ENCODE data around the gene RAPGEF4.

The RAPGEF4 gene

GRCh38 chr2:173087214-173087581 is 351.6 kb downstream of the RAPGEF4 start:
- H3K9me3 ChIP-seq, result no peaks in the 10 kb centered on the region
- no peaks in the 10 kb centered on the region for H3K4me1 ChIP-seq (ENCODE audit: control insufficient read depth in 1 of 2, insufficient read depth in 1 of 2, low read depth in 1 of 2, low read length in 1 of 2)
- TF ChIP-seq CTCF (IDR thresholded peaks at IDR 0.05), result no peak
- H3K27me3 ChIP-seq, result no peaks in the 10 kb centered on the region
- H3K27ac ChIP-seq, result no peak overlapping the region
- H3K36me3 ChIP-seq, result no peaks in the 10 kb centered on the region
- H3K4me3 ChIP-seq (ENCODE audit: low read depth in 1 of 2, low read length in 1 of 2), result no peak overlapping the region

GRCh38 chr2:173087793-173088496 is 352.3 kb downstream of the RAPGEF4 start:
- H3K36me3 ChIP-seq, result no peaks in the 10 kb centered on the region
- no peaks in the 10 kb centered on the region for H3K9me3 ChIP-seq
- no peak for TF ChIP-seq CTCF (IDR thresholded peaks at IDR 0.05)
- H3K4me3 ChIP-seq (ENCODE audit: low read depth in 1 of 2, low read length in 1 of 2), result no peak overlapping the region
- H3K27ac ChIP-seq, result no peak overlapping the region
- H3K27me3 ChIP-seq, result no peaks in the 10 kb centered on the region
- no peaks in the 10 kb centered on the region for H3K4me1 ChIP-seq (ENCODE audit: control insufficient read depth in 1 of 2, insufficient read depth in 1 of 2, low read depth in 1 of 2, low read length in 1 of 2)

- no peaks in the 10 kb centered on the region for H3K36me3 ChIP-seq
- no peak overlapping the region for H3K27ac ChIP-seq
- H3K4me1 ChIP-seq (ENCODE audit: control insufficient read depth in 1 of 2, insufficient read depth in 1 of 2, low read depth in 1 of 2, low read length in 1 of 2), result no peaks in the 10 kb centered on the region
- no peaks in the 10 kb centered on the region for H3K27me3 ChIP-seq
- no peak overlapping the region for H3K4me3 ChIP-seq (ENCODE audit: low read depth in 1 of 2, low read length in 1 of 2)
- H3K9me3 ChIP-seq, result no peaks in the 10 kb centered on the region
- no peak for TF ChIP-seq CTCF (IDR thresholded peaks at IDR 0.05)
These were observed 354.7 kb downstream of the RAPGEF4 start for GRCh38 chr2:173090276-173090877.

GRCh38 chr2:173090973-173091660 is 355.5 kb downstream of the RAPGEF4 start:
- no peak for TF ChIP-seq CTCF (IDR thresholded peaks at IDR 0.05)
- H3K27me3 ChIP-seq, result no peaks in the 10 kb centered on the region
- H3K4me3 ChIP-seq (ENCODE audit: low read depth in 1 of 2, low read length in 1 of 2), result no peak overlapping the region

GRCh38 chr2:173091910-173092309 is 356.3 kb downstream of the RAPGEF4 start:
- no peak for TF ChIP-seq CTCF (IDR thresholded peaks at IDR 0.05)
- no peaks in the 10 kb centered on the region for H3K4me1 ChIP-seq (ENCODE audit: control insufficient read depth in 1 of 2, insufficient read depth in 1 of 2, low read depth in 1 of 2, low read length in 1 of 2)
- no peaks in the 10 kb centered on the region for H3K27me3 ChIP-seq
- no peaks in the 10 kb centered on the region for H3K36me3 ChIP-seq
- H3K27ac ChIP-seq, result no peak overlapping the region
- no peaks in the 10 kb centered on the region for H3K9me3 ChIP-seq
- no peak overlapping the region for H3K4me3 ChIP-seq (ENCODE audit: low read depth in 1 of 2, low read length in 1 of 2)

More at GRCh38 chr2:173090973-173091660, 355.5 kb downstream of the RAPGEF4 start:
- H3K36me3 ChIP-seq, result no peaks in the 10 kb centered on the region
- no peaks in the 10 kb centered on the region for H3K4me1 ChIP-seq (ENCODE audit: control insufficient read depth in 1 of 2, insufficient read depth in 1 of 2, low read depth in 1 of 2, low read length in 1 of 2)
- no peak overlapping the region for H3K27ac ChIP-seq
- no peaks in the 10 kb centered on the region for H3K9me3 ChIP-seq
